ENCODE results near the gene CERCAM. TPM values are rescaled to one million over a fixed set of nuclear protein-coding genes. Genes with fewer than 3 reads are reported as not detected.
A peak's percentile ranks its signal among the peaks of the same experiment; 100 is the strongest.

The CERCAM gene
- total and polyA plus RNA-seq, 2 of the 13 experiments (the other 11 are each of a cell fraction or from before 2014, with no cell fraction given), result 9.0 to 17.1 TPM

DNA sequence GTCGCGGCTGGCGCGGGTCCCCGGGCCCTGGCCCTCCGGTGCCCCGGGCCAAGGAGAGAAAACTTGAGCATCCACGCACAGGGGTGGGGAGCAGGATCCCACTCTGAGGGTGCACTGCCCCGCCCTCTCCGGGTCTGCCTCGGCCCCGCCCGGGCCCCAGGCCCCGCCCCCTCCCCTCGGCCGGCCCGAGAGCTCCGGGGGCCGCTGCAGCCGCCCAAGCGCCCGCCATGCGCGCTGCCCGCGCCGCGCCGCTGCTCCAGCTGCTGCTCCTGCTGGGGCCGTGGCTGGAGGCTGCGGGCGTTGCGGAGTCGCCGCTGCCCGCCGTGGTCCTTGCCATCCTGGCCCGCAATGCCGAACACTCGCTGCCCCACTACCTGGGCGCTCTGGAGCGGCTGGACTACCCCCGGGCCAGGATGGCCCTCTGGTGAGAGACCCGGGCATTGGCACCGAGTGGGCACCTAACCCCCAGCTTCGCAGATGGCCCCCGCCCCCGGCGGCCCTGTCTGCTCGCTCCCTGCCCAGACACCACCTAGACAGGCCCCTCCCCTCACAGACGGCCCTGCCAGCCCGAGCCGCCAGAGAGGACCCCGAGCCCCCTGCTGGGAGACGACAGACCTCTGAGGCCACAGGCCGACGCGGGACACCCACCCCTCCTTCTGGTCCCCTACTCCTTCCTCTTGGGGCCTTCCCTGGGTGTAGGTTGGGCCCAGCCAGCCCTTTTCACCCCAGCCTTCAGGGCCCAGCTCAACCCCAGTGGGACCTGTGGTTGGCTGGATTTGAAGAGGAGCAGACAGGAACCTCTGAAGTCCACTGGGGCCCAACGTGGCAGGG is at the start of gene CERCAM (continued):
- TF ChIP-seq, protein P1, sequence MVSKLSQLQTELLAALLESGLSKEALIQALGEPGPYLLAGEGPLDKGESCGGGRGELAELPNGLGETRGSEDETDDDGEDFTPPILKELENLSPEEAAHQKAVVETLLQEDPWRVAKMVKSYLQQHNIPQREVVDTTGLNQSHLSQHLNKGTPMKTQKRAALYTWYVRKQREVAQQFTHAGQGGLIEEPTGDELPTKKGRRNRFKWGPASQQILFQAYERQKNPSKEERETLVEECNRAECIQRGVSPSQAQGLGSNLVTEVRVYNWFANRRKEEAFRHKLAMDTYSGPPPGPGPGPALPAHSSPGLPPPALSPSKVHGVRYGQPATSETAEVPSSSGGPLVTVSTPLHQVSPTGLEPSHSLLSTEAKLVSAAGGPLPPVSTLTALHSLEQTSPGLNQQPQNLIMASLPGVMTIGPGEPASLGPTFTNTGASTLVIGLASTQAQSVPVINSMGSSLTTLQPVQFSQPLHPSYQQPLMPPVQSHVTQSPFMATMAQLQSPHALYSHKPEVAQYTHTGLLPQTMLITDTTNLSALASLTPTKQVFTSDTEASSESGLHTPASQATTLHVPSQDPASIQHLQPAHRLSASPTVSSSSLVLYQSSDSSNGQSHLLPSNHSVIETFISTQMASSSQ (IDR thresholded peaks at IDR 0.05; ENCODE audit: low read depth), result no peak
- TF ChIP-seq, protein P1 (CRISPR knock-in tag; IDR thresholded peaks at IDR 0.05; ENCODE audit: borderline replicate concordance), result 0 out of 2 replicates have a peak, but pooled peaks have one; percentile 38
- TF ChIP-seq ZNF607 (CRISPR knock-in tag; IDR thresholded peaks at IDR 0.05; ENCODE audit: borderline replicate concordance) (0 out of 2 replicates have a peak, but pooled peaks have one; percentile 37), DPF2 (CRISPR knock-in tag; IDR thresholded peaks at IDR 0.05; ENCODE audit: borderline replicate concordance, low read depth) (no peak), NFKBIZ (CRISPR knock-in tag; IDR thresholded peaks at IDR 0.05) (no peak), RARA (CRISPR knock-in tag; IDR thresholded peaks at IDR 0.05) (no peak), ZNF562 (CRISPR knock-in tag; IDR thresholded peaks at IDR 0.05; ENCODE audit: borderline replicate concordance) (no peak), ISX (CRISPR knock-in tag; conservative IDR thresholded peaks at IDR 0.05) (no peak), SCMH1 (CRISPR knock-in tag; IDR thresholded peaks at IDR 0.05; ENCODE audit: borderline replicate concordance) (no peak), RBAK (CRISPR knock-in tag; IDR thresholded peaks at IDR 0.05) (no peak), MAFK (conservative IDR thresholded peaks at IDR 0.05 in 1 of 2, IDR thresholded peaks at IDR 0.05 in 1 of 2; ENCODE audit: low read length in 2 of 2) (no peak), ZNF605 (CRISPR knock-in tag; IDR thresholded peaks at IDR 0.05) (peak; percentile 75), TGIF2 (CRISPR knock-in tag; IDR thresholded peaks at IDR 0.05) (no peak; the same call in 1 of the 2 replicates), XBP1 (CRISPR knock-in tag; IDR thresholded peaks at IDR 0.05) (no peak), SRF (IDR thresholded peaks at IDR 0.05; ENCODE audit: low read depth, low read length) (no peak), SMYD3 (CRISPR knock-in tag; IDR thresholded peaks at IDR 0.05) (no peak), SNAPC2 (CRISPR knock-in tag; IDR thresholded peaks at IDR 0.05) (no peak), AGO1 (IDR thresholded peaks at IDR 0.05; ENCODE audit: low read depth, low read length, poor library complexity, severe bottlenecking) (no peak)
- TF ChIP-seq, protein P2, sequence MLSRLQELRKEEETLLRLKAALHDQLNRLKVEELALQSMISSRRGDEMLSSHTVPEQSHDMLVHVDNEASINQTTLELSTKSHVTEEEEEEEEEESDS (CRISPR knock-in tag; IDR thresholded peaks at IDR 0.05; ENCODE audit: borderline replicate concordance), result no peak
- TF ChIP-seq, protein P3, sequence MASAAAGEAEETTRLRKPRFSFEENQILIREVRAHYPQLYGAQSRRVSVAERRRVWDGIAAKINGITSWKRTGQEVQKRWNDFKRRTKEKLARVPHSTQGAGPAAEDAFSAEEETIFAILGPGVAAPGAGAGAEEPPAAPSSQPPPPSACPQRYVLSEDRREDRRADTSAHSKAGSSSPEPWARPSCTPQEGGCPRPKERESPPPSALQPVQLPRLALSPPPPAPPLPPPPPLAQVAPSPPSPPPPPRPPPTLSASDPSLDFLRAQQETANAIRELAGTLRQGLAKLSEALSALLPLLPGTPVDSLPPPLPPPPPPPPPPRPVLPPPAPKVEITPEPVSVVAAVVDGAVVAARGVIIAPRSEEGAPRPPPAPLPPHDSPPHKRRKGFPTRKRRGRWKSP (CRISPR knock-in tag; IDR thresholded peaks at IDR 0.05), result no peak
- TF ChIP-seq, protein P4, sequence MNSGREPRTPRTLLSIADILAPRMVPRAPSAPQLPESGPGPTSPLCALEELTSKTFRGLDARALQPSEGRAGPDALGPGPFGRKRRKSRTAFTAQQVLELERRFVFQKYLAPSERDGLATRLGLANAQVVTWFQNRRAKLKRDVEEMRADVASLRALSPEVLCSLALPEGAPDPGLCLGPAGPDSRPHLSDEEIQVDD (CRISPR knock-in tag; IDR thresholded peaks at IDR 0.05; ENCODE audit: borderline replicate concordance), result no peak
- TF ChIP-seq, protein P5, sequence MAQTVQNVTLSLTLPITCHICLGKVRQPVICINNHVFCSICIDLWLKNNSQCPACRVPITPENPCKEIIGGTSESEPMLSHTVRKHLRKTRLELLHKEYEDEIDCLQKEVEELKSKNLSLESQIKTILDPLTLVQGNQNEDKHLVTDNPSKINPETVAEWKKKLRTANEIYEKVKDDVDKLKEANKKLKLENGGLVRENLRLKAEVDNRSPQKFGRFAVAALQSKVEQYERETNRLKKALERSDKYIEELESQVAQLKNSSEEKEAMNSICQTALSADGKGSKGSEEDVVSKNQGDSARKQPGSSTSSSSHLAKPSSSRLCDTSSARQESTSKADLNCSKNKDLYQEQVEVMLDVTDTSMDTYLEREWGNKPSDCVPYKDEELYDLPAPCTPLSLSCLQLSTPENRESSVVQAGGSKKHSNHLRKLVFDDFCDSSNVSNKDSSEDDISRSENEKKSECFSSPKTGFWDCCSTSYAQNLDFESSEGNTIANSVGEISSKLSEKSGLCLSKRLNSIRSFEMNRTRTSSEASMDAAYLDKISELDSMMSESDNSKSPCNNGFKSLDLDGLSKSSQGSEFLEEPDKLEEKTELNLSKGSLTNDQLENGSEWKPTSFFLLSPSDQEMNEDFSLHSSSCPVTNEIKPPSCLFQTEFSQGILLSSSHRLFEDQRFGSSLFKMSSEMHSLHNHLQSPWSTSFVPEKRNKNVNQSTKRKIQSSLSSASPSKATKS (CRISPR knock-in tag; IDR thresholded peaks at IDR 0.05), result no peak

Measured in HepG2 (cell line).